ENCODE measurements around the gene GRHL3. TPM values are rescaled to one million over a fixed set of nuclear protein-coding genes. Genes with fewer than 3 reads are reported as not detected.

The GRHL3 gene
- total RNA-seq, 1 experiment from 2014 or later: 8.9 TPM

- peaks cover 29% of the 10 kb centered on the region for H3K36me3 Mint-ChIP-seq (ENCODE audit: insufficient read depth, unreplicated experiment)
- ChIA-PET POLR2A (interaction anchor here (0.7 to 6.4 kb wide), 18 partner anchors 10 to 430 kb away, joined by 3 to 155 read pairs (median 5); partner anchors contain the start of genes GRHL3, NIPAL3, RCAN3 and SRRM1), CTCF (interaction anchor here (0.6 to 6.6 kb wide), 22 partner anchors 7 to 302 kb away, joined by 3 to 365 read pairs (median 5); partner anchors contain the start of genes GRHL3 and STPG1)
- H3K4me3 Mint-ChIP-seq (ENCODE audit: unreplicated experiment): no peak overlapping the region
- intact Hi-C loops (cut with micrococcal nuclease): loop anchor here (2.0 to 10.0 kb wide), 2 partner anchors 193 to 441 kb away; no protein-coding TSS in a partner anchor
- peak overlapping the region; percentile 53 for H3K27ac Mint-ChIP-seq (ENCODE audit: low read depth, unreplicated experiment)
- no TSS peak for BruUV-seq (replicated peaks)
- H3K4me1 Mint-ChIP-seq (ENCODE audit: insufficient read depth, unreplicated experiment): peaks cover 45% of the 10 kb centered on the region
- H3K9me3 Mint-ChIP-seq (ENCODE audit: unreplicated experiment): no peaks in the 10 kb centered on the region
- no peak for TF ChIP-seq CTCF (IDR thresholded peaks at IDR 0.05; ENCODE audit: unreplicated experiment)
- no peaks in the 10 kb centered on the region for H3K27me3 Mint-ChIP-seq (ENCODE audit: insufficient read depth, unreplicated experiment)
- DNase-seq (ENCODE audit: unreplicated experiment): peak; percentile 88
Observed at GRCh38 chr1:24393892-24394291, 74.7 kb downstream of the GRHL3 start.

GRCh38 chr1:24400065-24400464, 80.9 kb downstream of the GRHL3 start:
- Mint-ChIP-seq H3K9me3 (ENCODE audit: unreplicated experiment) (no peaks in the 10 kb centered on the region), H3K36me3 (ENCODE audit: insufficient read depth, unreplicated experiment) (no peaks in the 10 kb centered on the region), H3K4me3 (ENCODE audit: unreplicated experiment) (no peak overlapping the region), H3K27ac (ENCODE audit: low read depth, unreplicated experiment) (no peak overlapping the region), H3K4me1 (ENCODE audit: insufficient read depth, unreplicated experiment) (no peaks in the 10 kb centered on the region), H3K27me3 (ENCODE audit: insufficient read depth, unreplicated experiment) (no peaks in the 10 kb centered on the region)
- intact Hi-C loops (cut with micrococcal nuclease): no loop called here
- TF ChIP-seq CTCF (IDR thresholded peaks at IDR 0.05; ENCODE audit: unreplicated experiment): no peak
- POLR2A ChIA-PET: interaction anchor here (0.7 to 1.4 kb wide), 4 partner anchors 8 to 847 kb away, joined by 3 to 6 read pairs (median 5); partner anchors contain the start of genes RSRP1 and STPG1
- no peak for DNase-seq (ENCODE audit: unreplicated experiment)
- CTCF ChIA-PET: interaction anchor here (0.6 to 3.3 kb wide), 7 partner anchors 9 to 206 kb away, joined by 4 to 16 read pairs (median 5); no protein-coding TSS in a partner anchor
- BruUV-seq (replicated peaks): TSS peak; percentile 11

- H3K27ac Mint-ChIP-seq (ENCODE audit: low read depth, unreplicated experiment): no peak overlapping the region
- no peak for TF ChIP-seq CTCF (IDR thresholded peaks at IDR 0.05; ENCODE audit: unreplicated experiment)
- no peak overlapping the region for H3K4me3 Mint-ChIP-seq (ENCODE audit: unreplicated experiment)
- intact Hi-C loops (cut with micrococcal nuclease): no loop called here
- H3K4me1 Mint-ChIP-seq (ENCODE audit: insufficient read depth, unreplicated experiment): no peaks in the 10 kb centered on the region
- H3K9me3 Mint-ChIP-seq (ENCODE audit: unreplicated experiment): no peaks in the 10 kb centered on the region
- no peak for DNase-seq (ENCODE audit: unreplicated experiment)
- POLR2A ChIA-PET: interaction anchor here (0.6 to 3.0 kb wide), 6 partner anchors 8 to 204 kb away, joined by 3 to 27 read pairs (median 6); partner anchors contain the start of genes NIPAL3 and STPG1
- CTCF ChIA-PET: interaction anchor here (0.6 to 1.6 kb wide), 5 partner anchors 10 to 1975 kb away, joined by 3 to 8 read pairs (median 3); no protein-coding TSS in a partner anchor
- H3K36me3 Mint-ChIP-seq (ENCODE audit: insufficient read depth, unreplicated experiment): peaks cover 6% of the 10 kb centered on the region
- H3K27me3 Mint-ChIP-seq (ENCODE audit: insufficient read depth, unreplicated experiment): no peaks in the 10 kb centered on the region
- no TSS peak for BruUV-seq (replicated peaks)
Observed at GRCh38 chr1:24403806-24404205, 84.6 kb downstream of the GRHL3 start.

Other genes with a start within 250 kb of the GRHL3 start
- 0.05 and 0.12 TPM in 2 replicates for gene MYOM3, start 207.2 kb upstream of the GRHL3 start, total RNA-seq (2022)
- gene IL22RA1, start 176.2 kb upstream of the GRHL3 start, total RNA-seq (2022): not detected in 2 replicates
- 0.12 and 0.19 TPM in 2 replicates for gene IFNLR1, start 132.1 kb upstream of the GRHL3 start, total RNA-seq (2022)
- 18.6 and 19.7 TPM in 2 replicates for gene STPG1, start 94.4 kb downstream of the GRHL3 start, total RNA-seq (2022)
- 47.7 and 55.8 TPM in 2 replicates for gene NIPAL3, start 96.4 kb downstream of the GRHL3 start, total RNA-seq (2022)
- gene RCAN3, start 183.5 kb downstream of the GRHL3 start, total RNA-seq (2022): 6.1 and 7.1 TPM in 2 replicates
- not detected in 2 replicates for gene NCMAP, start 236.7 kb downstream of the GRHL3 start, total RNA-seq (2022)